GM21360 (cell line): Measurements from ENCODE around the gene HTR1D.

Source experiments
- ATAC-seq: cut with Tn5 transposase; IDR thresholded peaks from one replicate; pipeline ENCODE4 v1.9.1; 2021; ENCODE audit warnings: mild to moderate bottlenecking, moderate library complexity; ENCODE audit not compliant: unreplicated experiment

The HTR1D gene

DNA sequence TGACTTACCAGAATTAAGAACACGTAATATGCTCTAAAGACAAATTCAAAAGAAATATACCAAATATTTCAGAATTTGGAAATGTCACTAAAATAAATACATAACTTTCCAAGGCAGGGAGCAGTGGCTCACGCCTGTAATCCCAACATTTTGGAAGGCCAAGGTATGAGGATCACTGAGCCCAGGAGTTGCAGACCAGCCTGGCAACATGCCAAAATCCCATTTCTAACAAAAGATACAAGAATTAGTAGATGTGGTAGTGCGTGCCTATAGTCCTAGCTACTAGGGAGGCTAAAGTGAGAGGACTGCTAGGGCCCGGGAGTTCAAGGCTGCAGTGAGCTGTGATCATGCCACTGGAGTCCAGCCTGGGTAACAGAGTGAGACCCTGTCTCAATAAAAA, 60.4 kb downstream of the HTR1D start:
- ATAC-seq = no peak

DNA sequence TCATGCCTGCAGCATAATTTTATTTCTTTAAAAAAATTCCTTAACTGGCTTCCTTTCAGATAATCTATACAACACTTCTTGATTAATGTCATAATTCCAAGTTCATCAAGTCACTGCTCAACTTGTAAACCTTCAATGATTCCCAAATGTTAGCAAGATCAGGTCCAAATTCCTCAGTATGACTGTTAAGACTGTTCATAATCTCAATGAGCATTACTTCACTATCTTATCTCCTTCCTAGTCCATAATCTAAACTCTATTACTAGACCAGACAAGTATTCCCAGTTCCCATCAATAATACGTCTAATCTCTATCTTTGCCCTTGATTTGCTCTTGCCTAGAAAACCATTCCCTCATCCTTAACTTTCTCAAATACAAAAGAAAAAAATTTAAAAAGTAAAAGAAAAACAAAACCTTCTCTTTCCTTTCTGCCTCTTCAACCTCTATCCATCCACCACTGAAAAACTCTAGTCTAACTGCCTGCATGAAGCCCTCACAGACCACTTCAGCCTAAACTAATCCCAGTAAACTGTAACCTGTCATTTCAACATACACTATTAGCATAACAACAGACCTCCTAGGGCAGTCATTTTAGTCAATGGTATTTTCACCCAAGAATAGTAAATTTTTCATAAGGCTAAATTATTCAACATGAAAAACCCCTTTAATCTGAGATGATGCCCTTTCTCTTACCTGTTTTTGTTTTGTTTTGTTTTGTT, 64.2 kb downstream of the HTR1D start:
- ATAC-seq = no peak

DNA sequence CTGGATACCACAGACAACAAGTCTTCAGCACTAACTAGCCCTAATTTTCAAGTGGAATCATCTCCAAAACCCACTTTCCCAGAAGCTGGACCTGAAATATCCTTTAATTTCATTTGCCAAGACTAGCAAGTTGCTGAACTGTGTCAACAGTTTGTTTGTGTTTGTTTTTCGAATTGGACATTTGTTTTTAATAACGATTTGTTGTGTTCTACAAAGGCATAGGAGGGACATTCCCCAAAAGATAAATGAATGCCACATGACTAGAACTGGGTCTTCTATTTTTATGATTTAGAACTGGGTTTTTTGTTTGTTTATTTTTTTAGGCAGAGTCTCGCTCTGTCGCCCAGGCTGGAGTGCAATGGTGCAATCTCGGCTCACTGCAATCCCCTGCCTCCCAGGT, 66.6 kb downstream of the HTR1D start:
- no peak for ATAC-seq

DNA sequence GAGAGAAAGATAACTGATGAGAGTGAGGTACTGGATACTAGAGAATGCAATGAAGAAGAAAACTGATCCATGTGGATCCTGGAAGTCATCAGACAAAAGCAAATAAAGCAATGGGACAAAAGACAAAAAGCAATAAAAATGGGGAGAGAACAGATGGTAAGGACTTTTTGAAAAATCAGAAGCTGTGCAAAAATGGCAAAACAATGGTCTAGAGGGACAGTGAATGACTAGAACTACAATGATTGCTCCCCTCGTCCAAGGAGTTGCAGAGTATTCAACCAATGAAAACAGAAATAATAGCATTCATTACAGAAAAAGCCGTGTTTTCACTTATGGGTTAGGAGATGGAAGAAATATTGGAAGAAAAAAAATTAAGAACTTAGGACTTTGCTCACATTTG, 67.2 kb downstream of the HTR1D start:
- no peak for ATAC-seq

DNA sequence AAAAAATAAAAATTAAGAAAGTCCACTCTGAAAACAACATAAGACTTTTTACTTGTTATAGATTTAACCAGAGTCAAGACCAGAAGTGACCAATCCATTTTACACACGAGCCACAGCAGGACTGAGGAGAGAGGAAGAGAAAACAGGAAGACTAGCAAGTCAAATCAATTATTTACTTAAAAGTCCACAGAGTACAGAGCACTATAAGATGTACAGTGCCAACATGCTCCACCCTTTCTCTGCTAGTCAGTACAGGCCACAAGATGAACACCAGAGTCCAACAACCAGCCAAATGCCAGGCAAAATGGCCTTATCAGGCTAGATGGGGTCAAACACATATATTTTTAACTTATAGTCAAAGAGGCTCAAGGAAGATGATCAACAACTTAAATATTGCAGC, 68.2 kb downstream of the HTR1D start:
- no peak for ATAC-seq

- no peak for ATAC-seq
Observed at GRCh38 chr1:23148084-23148483, 69.2 kb downstream of the HTR1D start.
